Smooth muscle cell (in vitro differentiated cells): ENCODE results near the gene CELA1. TPM values are rescaled to one million over a fixed set of nuclear protein-coding genes. Genes with fewer than 3 reads are reported as not detected.

ENCODE experiments used
- DNase-seq: peaks from one replicate; lab custom pipeline; 2025; ENCODE audit not compliant: unreplicated experiment; lab: John Stamatoyannopoulos, UW
- H2AFZ ChIP-seq: fragments of 200-600 bp; sonication (generic); 2 replicates; pipeline ENCODE4 v1.6.0; 2016; ENCODE audit warnings: antibody characterized with exemption, low read depth, mild to moderate bottlenecking
- H3F3A ChIP-seq: fragments of 200-600 bp; sonication (generic); 2 replicates; pipeline ENCODE4 v1.6.0; 2017; ENCODE audit warnings: antibody characterized with exemption, low read depth
- H3K27ac ChIP-seq: fragments of 200-600 bp; sonication (generic); 2 replicates; pipeline ENCODE4 v1.5.1; 2016; ENCODE audit warnings: low read depth, mild to moderate bottlenecking
- H3K27me3 ChIP-seq: fragments of 200-600 bp; sonication (generic); 2 replicates; pipeline ENCODE4 v1.6.1; 2016; ENCODE audit warnings: low read depth, mild to moderate bottlenecking
- H3K36me3 ChIP-seq: fragments of 200-600 bp; sonication (generic); 2 replicates; pipeline ENCODE4 v1.5.1; 2016; ENCODE audit warnings: low read depth
- H3K4me1 ChIP-seq: fragments of 200-600 bp; sonication (generic); 2 replicates; pipeline ENCODE4 v1.5.1; 2016; ENCODE audit warnings: low read depth
- H3K4me2 ChIP-seq: fragments of 200-600 bp; sonication (generic); 2 replicates; pipeline ENCODE4 v1.6.0; 2016; ENCODE audit warnings: mild to moderate bottlenecking
- H3K4me3 ChIP-seq: fragments of 200-600 bp; sonication (generic); 2 replicates; pipeline ENCODE4 v1.5.1; 2016; ENCODE audit warnings: mild to moderate bottlenecking
- H3K79me2 ChIP-seq: fragments of 200-600 bp; sonication (generic); 2 replicates; pipeline ENCODE4 v1.6.0; 2016; ENCODE audit warnings: low read depth, mild to moderate bottlenecking
- H3K9ac ChIP-seq: fragments of 200-600 bp; sonication (generic); 2 replicates; pipeline ENCODE4 v1.6.0; 2016; ENCODE audit warnings: low read depth
- H3K9me3 ChIP-seq: fragments of 200-600 bp; sonication (generic); replicated peaks from 2 replicates; pipeline ENCODE4 v1.5.1; 2016; ENCODE audit warnings: low read depth
- H4K20me1 ChIP-seq: fragments of 200-600 bp; sonication (generic); 2 replicates; pipeline ENCODE4 v1.6.0; 2016; ENCODE audit warnings: low read depth
- WGBS: methylation state at CpG from one replicate; pipeline ENCODE4 v1.1.7; 2016; ENCODE audit warnings: low lambda C conversion rate; 5-methylcytosine and 5-hydroxymethylcytosine counted together
- polyA plus RNA-seq: library from polyadenylated mRNA; unstranded; fragments of >200 nt; fragmentation: Nextera tagmentation; extraction: Ambion mirVana; gene quantifications from 2 replicates; pipeline ENCODE4 v1.2.1, GENCODE V29; 2016
- total RNA-seq: library from RNA; depleted of rRNA; stranded (reverse); fragments of >200 nt; gene quantifications from 2 replicates; pipeline ENCODE4 v1.2.3, GENCODE V29; 2014
- TF ChIP-seq, protein P1 (sequence below): fragments of 200-600 bp; sonication (generic); IDR thresholded peaks from 2 replicates; pipeline ENCODE4 v1.5.1; 2017; ENCODE audit warnings: borderline replicate concordance, mild to moderate bottlenecking, antibody characterized with exemption; ENCODE audit not compliant: insufficient read depth, poor library complexity, severe bottlenecking

The CELA1 gene
- total and polyA plus RNA-seq, 2 experiments from 2014 or later: not detected

GRCh38 chr12:51323966-51324895, 22.2 kb downstream of the CELA1 start, which contains the start of gene BIN2:
Gene BIN2, minus strand, starts transcription at chr12:51324174. Its CDS starts 72 bp downstream, at chr12:51324102.
- TF ChIP-seq, protein P1, sequence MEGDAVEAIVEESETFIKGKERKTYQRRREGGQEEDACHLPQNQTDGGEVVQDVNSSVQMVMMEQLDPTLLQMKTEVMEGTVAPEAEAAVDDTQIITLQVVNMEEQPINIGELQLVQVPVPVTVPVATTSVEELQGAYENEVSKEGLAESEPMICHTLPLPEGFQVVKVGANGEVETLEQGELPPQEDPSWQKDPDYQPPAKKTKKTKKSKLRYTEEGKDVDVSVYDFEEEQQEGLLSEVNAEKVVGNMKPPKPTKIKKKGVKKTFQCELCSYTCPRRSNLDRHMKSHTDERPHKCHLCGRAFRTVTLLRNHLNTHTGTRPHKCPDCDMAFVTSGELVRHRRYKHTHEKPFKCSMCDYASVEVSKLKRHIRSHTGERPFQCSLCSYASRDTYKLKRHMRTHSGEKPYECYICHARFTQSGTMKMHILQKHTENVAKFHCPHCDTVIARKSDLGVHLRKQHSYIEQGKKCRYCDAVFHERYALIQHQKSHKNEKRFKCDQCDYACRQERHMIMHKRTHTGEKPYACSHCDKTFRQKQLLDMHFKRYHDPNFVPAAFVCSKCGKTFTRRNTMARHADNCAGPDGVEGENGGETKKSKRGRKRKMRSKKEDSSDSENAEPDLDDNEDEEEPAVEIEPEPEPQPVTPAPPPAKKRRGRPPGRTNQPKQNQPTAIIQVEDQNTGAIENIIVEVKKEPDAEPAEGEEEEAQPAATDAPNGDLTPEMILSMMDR: no peak
- Histone ChIP-seq H3K36me3 (no peaks in the 10 kb centered on the region), H3K9ac (no peak within 1 kb of the TSS), H3K4me1 (peaks cover 32% of the 10 kb centered on the region), H3K27me3 (no peaks in the 10 kb centered on the region), H3K79me2 (no peaks in the 10 kb centered on the region), H4K20me1 (no peaks in the 10 kb centered on the region), H2AFZ (no peak within 1 kb of the TSS), H3F3A (peaks cover 3% of the 10 kb centered on the region), H3K4me2 (no peak within 1 kb of the TSS), H3K4me3 (no peak within 1 kb of the TSS), H3K9me3 (no peaks in the 10 kb centered on the region), H3K27ac (no peak within 1 kb of the TSS)
- no peak for DNase-seq
- 98% methylated on average over 39 of the region's 60 CpGs for WGBS

- no peak overlapping the region for H3K4me2 ChIP-seq
- WGBS: 97% methylated on average over 15 of the region's 15 CpGs
- no peak overlapping the region for H3K4me3 ChIP-seq
- no peak overlapping the region for H3K27ac ChIP-seq
- peaks cover 3% of the 10 kb centered on the region for H3F3A ChIP-seq
- no peaks in the 10 kb centered on the region for H3K9me3 ChIP-seq
- H2AFZ ChIP-seq: no peak overlapping the region
- H3K27me3 ChIP-seq: no peaks in the 10 kb centered on the region
- H4K20me1 ChIP-seq: no peaks in the 10 kb centered on the region
- H3K9ac ChIP-seq: no peak overlapping the region
- H3K4me1 ChIP-seq: peaks cover 39% of the 10 kb centered on the region
- TF ChIP-seq, protein P1: no peak
- H3K36me3 ChIP-seq: no peaks in the 10 kb centered on the region
- no peak for DNase-seq
- no peaks in the 10 kb centered on the region for H3K79me2 ChIP-seq
Observed at GRCh38 chr12:51323317-51323960, 23.0 kb downstream of the CELA1 start.

GRCh38 chr12:51322452-51322851, 24.0 kb downstream of the CELA1 start:
- DNase-seq: no peak
- WGBS: 87% methylated on average over 5 of the region's 5 CpGs
- Histone ChIP-seq H3K4me3 (no peak overlapping the region), H3K9ac (no peak overlapping the region), H3K4me1 (peaks cover 42% of the 10 kb centered on the region), H3K27ac (no peak overlapping the region), H3K27me3 (no peaks in the 10 kb centered on the region), H4K20me1 (no peaks in the 10 kb centered on the region), H3K79me2 (no peaks in the 10 kb centered on the region), H3K9me3 (no peaks in the 10 kb centered on the region), H3K4me2 (no peak overlapping the region), H2AFZ (no peak overlapping the region), H3K36me3 (no peaks in the 10 kb centered on the region), H3F3A (peaks cover 3% of the 10 kb centered on the region)
- TF ChIP-seq, protein P1: no peak
